Choroid plexus epithelial cell (primary cell): ENCODE measurements around the gene ADARB2.

Experiments used
- DNase-seq: peaks from one replicate; pipeline ENCODE4 v3.0.0-alpha.2; 2010; ENCODE audit warnings: low read depth
- H3K4me3 ChIP-seq: 2 replicates; pipeline ENCODE4 v1.5.1; 2011; ENCODE audit warnings: low read depth, mild to moderate bottlenecking, control low read depth, low read length, moderate library complexity
- TF ChIP-seq, protein P1 (sequence below): conservative IDR thresholded peaks from 2 replicates; pipeline ENCODE4 v1.5.1; 2011; ENCODE audit warnings: low read depth, mild to moderate bottlenecking, control low read depth, inconsistent platforms, low read length, moderate library complexity

ADARB2 gene

DNA sequence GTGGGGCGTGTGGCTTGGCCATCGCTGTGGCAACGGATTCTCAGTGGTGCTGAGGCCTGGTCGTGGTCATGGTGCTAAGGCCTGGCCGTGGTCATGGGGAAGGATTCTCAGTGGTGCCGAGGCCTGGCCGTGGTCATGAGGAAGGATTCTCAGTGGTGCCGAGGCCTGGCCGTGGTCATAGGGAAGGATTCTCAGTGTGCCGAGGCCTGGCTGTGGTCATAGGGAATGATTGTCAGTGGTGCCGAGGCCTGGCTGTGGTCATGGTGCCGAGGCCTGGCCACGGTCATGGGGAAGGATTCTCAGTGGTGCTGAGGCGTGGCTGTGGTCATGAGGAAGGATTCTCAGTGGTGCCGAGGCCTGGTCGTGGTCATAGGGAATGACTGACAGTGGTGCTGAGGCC is 327.9 kb downstream of the ADARB2 start:
- DNase-seq, result no peak
- H3K4me3 ChIP-seq, result no peak overlapping the region
- TF ChIP-seq, protein P1, sequence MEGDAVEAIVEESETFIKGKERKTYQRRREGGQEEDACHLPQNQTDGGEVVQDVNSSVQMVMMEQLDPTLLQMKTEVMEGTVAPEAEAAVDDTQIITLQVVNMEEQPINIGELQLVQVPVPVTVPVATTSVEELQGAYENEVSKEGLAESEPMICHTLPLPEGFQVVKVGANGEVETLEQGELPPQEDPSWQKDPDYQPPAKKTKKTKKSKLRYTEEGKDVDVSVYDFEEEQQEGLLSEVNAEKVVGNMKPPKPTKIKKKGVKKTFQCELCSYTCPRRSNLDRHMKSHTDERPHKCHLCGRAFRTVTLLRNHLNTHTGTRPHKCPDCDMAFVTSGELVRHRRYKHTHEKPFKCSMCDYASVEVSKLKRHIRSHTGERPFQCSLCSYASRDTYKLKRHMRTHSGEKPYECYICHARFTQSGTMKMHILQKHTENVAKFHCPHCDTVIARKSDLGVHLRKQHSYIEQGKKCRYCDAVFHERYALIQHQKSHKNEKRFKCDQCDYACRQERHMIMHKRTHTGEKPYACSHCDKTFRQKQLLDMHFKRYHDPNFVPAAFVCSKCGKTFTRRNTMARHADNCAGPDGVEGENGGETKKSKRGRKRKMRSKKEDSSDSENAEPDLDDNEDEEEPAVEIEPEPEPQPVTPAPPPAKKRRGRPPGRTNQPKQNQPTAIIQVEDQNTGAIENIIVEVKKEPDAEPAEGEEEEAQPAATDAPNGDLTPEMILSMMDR, result no peak

DNA sequence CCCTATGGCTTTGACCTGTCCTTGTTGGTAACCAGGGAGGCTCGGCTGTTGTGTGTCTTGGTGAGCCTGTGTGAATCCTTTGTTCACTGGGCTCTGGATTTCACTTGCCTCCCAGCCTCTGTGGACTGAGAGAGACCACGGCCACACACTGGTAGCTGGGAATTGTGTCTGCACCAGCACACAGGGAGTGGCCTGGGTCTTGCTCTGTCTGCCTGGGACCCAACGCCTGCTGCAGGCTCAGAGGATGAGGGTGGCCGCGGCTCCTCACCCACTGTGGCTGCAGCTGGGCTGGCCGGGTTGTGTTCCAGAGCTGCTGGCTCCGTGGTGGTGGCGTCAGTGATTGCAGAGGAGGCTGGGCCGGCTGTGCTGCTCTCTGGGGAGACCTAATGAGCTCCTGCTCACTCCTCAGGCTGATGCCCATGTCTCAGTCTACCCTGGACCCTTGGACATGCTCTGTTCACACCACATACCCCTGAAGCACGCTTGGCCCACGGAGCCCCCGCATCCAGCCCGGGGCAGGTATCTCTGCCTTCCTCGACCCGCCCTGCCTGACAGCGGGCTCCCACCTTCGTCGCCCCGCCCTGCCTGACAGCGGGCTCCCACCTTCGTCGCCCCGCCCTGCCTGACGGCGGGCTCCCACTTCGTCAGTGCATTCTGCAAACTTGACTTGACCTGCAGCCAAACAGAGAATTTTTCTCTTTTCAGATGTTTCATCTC is 328.5 kb downstream of the ADARB2 start:
- DNase-seq, result no peak
- H3K4me3 ChIP-seq, result no peak overlapping the region
- TF ChIP-seq, protein P1, result no peak

DNA sequence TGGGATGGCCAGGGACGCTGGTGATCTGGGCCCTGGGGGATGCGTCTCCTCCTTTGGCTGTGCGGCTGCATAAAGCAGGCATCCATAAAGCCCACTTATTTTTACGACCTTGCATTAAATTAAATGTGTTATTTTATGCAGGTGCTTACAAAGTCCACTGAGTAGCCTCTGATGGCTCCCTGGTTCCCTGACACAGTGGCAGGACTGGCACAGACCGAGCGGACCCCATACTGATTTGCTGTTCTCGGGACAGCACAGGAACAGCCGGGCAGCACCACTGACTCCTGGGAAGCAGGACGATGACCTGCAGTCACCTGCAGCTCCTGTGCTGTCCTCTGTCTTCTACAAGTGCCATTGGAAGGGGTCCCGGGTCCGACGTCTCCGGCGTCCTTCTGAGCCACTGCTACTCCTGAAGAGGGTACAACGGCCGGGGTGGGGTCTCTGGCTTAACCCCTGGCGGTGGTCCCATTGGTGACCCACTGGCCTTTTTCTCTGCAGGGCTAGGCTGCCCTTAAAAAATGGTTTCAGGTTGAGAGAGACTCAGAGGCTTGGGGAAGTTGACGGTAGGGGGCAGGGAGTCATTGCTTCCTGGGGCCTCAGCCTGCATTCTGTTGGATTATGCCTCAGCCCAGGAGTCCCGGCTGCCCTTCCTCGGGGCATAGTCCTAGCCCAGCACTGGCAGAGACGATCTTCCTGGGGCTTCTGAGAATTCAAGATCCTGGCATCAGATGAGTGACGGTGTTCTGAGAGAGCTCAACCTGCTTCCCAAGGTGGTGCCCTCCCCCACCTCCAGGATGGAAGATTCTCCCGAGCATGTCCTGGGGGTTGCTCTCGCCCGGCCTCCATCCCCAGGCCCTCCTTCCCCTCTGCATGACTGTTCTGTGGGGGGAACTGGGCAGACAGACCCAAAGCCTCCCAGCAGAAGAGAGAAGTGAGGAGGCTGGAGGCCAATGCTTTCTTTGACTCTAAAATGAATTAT is 330.1 kb downstream of the ADARB2 start:
- H3K4me3 ChIP-seq, result no peak overlapping the region
- TF ChIP-seq, protein P1, result no peak
- DNase-seq, result no peak

DNA sequence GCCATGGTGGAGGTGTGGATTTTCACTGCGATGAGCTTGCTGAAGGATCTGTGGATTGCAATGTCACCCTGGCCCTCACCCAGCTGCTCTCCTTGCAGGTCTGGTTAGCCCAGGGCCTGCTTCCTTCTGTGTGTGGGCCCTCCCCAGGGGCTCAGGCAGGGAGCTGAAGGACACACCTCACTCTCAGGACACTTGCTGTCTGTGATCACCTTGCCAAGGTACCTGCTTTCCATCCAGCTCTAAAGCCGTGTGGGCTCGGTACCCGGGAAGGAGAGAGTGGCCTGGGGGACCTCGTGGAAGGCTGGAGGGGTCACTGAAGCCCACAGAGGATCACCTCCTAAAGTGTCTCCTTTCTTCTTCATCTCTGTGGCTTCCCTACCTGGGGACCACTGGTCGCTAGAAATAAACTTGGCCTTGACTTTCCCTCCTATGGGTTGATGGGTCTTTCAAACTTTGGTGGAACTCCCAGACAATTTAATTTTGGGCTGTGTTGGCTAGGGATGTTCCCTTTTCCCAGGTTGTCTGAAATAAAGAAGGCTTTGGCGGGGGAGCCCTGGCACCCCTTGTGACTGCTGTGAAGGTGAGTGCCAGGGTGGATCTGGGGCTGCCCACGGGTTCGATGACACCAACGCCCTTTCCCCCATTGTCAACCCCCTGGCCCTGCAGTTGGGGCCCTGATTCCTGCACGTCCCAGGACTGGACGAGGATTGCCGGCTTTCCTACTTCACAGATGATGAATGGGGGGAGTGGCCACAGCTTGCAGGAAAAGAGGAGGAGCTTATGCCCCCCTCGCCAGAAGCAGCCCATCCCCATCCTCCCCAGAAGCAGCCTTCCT is 331.0 kb downstream of the ADARB2 start:
- H3K4me3 ChIP-seq, result no peak overlapping the region
- TF ChIP-seq, protein P1, result no peak
- no peak for DNase-seq

DNA sequence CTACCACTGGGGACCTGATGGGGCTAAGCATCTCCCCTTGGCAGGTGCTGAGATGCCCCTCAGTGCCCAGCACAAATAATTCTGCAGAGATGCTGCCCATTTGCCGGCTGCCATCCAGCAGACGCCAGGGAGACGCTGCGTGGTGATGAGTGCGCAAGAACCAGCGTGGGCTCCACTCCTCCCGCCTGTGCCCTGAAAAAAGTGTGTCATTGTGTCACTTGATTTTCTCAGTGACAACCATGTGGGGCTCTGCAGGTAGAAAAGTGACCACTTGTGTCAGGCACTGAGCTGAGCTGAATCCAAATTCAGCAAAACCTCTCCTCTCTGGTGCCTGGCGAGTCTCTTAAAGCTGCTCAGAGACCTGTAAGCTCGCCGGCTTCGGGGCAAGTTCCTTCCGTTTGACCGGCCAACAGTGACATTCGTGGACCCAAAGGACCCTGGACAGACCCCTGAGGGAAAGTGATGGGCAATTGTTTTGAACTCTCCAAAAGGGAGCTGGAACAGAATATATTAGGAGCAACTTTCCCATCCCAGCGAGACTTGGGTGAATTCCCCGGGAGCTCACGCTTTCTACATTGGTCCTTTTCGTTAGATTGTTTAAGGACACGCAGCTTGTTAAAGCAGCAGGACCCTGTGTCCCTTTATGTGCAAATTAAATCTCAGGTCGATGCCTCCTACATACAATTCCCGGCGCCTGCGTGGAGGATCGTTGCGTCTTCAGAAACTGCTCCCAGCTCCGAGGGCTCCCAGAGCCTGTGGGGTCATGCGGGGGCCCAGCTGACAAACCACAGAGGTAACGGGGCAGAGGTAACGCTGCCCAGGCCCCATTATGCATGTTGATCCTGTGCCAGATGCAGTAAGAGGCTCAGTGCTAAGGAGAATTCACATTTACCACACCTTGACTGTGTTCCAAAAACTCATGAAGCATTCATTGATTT is 332.7 kb downstream of the ADARB2 start:
- no peak for DNase-seq
- TF ChIP-seq, protein P1, result no peak
- no peak overlapping the region for H3K4me3 ChIP-seq
